Activated CD8-positive, alpha-beta memory T cell treated with anti-CD3 and anti-CD28 coated beads, Interleukin-2, amount 50 U/mL, for 1 hour (primary cell): Measurements from ENCODE around the gene RPA3.

Experiments used
- DNase-seq: peaks from one replicate; pipeline ENCODE4 v3.0.0-alpha.2; 2020; ENCODE audit errors: extremely low read depth

RPA3 gene

GRCh38 chr7:7718492-7718891 lies at the start of gene RPA3:
Gene RPA3 (minus strand): TSS chr7:7718607. CDS start chr7:7640418, 78,189 bp downstream.
- no peak for DNase-seq

- no peak for DNase-seq
Measured at GRCh38 chr7:7766671-7767070, 48.3 kb upstream of the RPA3 start.

- DNase-seq, result no peak
Measured at GRCh38 chr7:7765422-7765821, 47.0 kb upstream of the RPA3 start.

- no peak for DNase-seq
Measured at GRCh38 chr7:7764520-7765396, 46.4 kb upstream of the RPA3 start.

- no peak for DNase-seq
Measured at GRCh38 chr7:7761974-7762779, 43.8 kb upstream of the RPA3 start.

GRCh38 chr7:7761340-7761973 lies 43.0 kb upstream of the RPA3 start:
- DNase-seq, result no peak

- no peak for DNase-seq
Measured at GRCh38 chr7:7757576-7757975, 39.2 kb upstream of the RPA3 start.

- no peak for DNase-seq
Measured at GRCh38 chr7:7756577-7756976, 38.2 kb upstream of the RPA3 start.

- DNase-seq, result no peak
Measured at GRCh38 chr7:7751243-7752092, 33.1 kb upstream of the RPA3 start.

- DNase-seq, result no peak
Measured at GRCh38 chr7:7750571-7751242, 32.3 kb upstream of the RPA3 start.

GRCh38 chr7:7746458-7746857 lies 28.1 kb upstream of the RPA3 start:
- DNase-seq, result no peak

- DNase-seq, result no peak
Measured at GRCh38 chr7:7745966-7746365, 27.6 kb upstream of the RPA3 start.

- no peak for DNase-seq
Measured at GRCh38 chr7:7745258-7745657, 26.9 kb upstream of the RPA3 start.

- no peak for DNase-seq
Measured at GRCh38 chr7:7742223-7742622, 23.8 kb upstream of the RPA3 start.

GRCh38 chr7:7740037-7740355 lies 21.6 kb upstream of the RPA3 start:
- DNase-seq, result no peak

GRCh38 chr7:7739204-7740036 lies 21.0 kb upstream of the RPA3 start:
- no peak for DNase-seq

- DNase-seq, result no peak
Measured at GRCh38 chr7:7738622-7739021, 20.2 kb upstream of the RPA3 start.

GRCh38 chr7:7738177-7738576 lies 19.8 kb upstream of the RPA3 start:
- no peak for DNase-seq

- DNase-seq, result no peak
Measured at GRCh38 chr7:7737674-7738073, 19.3 kb upstream of the RPA3 start.

GRCh38 chr7:7736671-7737070 lies 18.3 kb upstream of the RPA3 start:
- DNase-seq, result no peak
